Measurements from ENCODE around the gene ENTPD6.

- no peak for TF ChIP-seq CTCF (IDR thresholded peaks at IDR 0.05)
- no peak for TF ChIP-seq EZH2 (IDR thresholded peaks at IDR 0.05; ENCODE audit: borderline replicate concordance, insufficient read depth, low read depth, low read length, poor library complexity, severe bottlenecking)
These were observed 63.8 kb downstream of the ENTPD6 start for GRCh38 chr20:25259358-25259757.

All from B cell (primary cell).